NCI-H2196 (cell line): Measurements from ENCODE around the gene TBL3.
"Not testable (repeated sequence)": the region's sequence is repeated elsewhere in the genome, so short reads cannot be mapped to it uniquely, and the experiment has no call there.

ENCODE experiments used
- DNase-seq: peaks from one replicate; lab custom pipeline; 2025; ENCODE audit not compliant: unreplicated experiment; lab: John Stamatoyannopoulos, UW

Gene TBL3

DNA sequence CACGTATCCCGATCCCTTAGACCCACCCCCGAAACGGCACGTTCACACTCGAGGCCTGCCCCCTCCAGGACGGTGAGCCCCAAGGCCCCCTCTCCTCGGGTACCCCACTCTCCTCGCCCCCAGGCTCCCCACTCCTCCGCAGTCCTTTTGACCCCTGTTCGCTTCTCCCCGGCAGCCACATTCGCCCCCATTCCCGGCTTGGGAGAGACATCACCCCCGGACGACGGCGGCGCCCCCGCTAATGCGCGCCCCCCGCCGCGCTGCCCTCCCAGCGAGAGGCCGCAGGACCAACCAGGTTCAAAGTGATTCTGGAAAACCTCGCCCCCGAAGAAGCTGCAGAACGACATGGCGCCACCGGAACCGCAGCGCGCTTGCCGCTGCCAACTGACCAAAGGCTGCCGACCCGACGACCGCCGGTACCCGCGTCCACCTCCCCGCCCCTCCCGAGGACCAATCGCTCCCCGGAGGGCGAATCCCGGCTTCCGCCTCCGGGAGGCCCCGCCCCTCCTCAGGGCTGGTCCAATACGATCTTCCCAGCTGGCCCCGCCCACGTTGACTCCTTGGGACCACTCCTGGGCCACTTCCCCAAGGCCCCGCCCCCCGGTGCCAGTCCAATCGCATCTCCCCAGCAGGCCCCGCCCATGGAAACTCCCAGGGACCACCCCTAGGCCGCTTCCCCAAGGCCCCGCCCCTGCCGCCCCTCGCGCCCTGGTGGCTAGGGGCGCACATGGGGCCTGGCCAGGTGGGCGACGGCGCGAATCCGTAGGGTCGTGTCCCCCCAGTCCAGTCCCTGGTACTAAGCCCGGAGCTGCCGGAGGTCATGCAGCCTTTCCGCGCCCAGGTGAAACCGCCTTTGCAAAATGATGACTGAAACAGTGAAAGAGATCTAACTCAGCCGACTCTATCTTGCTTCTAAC lies 28.8 kb upstream of the TBL3 start, which contains the start of gene MSRB1:
MSRB1 (minus strand) TSS at position 390 of the 917 bp plus-strand sequence; CDS start at position 347, 43 bp downstream.
- peak; percentile 100 for DNase-seq

DNA sequence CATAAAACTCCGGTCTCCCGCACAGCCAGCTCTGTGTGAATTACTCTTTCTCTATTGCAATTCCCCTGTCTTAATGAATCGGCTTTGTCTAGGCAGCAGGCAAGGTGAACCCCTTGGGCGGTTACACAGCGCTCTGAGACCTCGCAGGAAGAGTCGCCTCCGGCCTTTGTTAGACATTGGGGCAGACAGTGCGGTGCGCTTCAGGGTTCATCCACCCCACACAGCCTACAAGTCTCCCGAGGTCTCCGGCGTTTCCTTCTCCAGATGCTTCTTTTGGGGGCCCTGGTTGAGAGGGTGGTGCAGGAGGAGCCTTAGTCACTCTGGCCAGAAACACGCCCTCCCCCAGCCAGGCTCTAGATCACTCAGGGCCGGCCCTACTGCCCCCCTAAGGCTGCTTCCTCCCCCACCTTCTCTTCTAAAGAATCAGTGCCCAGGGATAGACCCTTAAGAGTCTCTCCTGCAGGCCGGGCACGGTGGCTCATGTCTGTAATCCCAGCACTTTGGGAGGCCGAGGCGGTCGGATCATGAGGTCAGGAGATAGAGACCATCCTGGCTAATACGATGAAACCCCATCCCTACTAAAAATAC lies 27.1 kb upstream of the TBL3 start:
- no peak for DNase-seq

DNA sequence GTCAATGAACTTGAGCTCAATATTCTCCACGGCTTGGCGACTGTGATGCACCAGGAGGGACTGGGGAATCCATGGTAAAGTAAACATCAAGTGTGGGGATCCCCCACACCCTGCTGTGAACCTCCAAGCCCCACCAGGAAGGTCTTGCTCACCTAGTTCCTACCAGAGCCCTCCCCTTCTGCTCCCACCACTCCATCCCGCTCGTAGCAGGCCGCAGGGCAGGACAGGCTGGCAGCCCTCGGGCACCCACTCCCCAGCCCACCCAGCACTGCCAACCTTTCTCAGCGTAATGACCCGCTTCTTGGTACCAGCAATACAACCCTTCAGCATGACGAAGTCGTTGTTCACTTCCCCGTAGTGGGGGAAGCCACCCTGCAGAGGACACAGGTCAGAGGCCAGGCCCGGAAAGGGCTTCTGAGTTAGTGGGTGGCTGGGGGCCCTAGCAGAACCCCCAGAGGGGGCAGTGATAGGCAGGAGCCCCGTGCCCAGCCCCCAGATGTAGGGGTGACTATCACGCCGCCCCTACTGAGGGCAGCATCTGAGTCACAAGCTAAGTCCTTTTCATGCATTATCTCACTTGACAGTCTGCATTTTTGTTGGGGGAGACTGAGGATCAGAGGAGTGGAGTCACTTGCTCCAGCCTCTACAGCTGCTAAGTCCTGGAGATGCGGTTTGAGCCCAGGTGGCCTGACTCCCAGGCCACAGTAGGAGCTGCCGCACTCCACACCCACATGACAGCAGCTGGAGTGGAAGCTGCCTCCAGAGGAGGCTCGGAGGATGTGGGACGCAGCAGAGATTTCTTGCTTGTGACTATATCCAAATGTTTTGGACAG lies 26.1 kb upstream of the TBL3 start:
- no peak for DNase-seq

DNA sequence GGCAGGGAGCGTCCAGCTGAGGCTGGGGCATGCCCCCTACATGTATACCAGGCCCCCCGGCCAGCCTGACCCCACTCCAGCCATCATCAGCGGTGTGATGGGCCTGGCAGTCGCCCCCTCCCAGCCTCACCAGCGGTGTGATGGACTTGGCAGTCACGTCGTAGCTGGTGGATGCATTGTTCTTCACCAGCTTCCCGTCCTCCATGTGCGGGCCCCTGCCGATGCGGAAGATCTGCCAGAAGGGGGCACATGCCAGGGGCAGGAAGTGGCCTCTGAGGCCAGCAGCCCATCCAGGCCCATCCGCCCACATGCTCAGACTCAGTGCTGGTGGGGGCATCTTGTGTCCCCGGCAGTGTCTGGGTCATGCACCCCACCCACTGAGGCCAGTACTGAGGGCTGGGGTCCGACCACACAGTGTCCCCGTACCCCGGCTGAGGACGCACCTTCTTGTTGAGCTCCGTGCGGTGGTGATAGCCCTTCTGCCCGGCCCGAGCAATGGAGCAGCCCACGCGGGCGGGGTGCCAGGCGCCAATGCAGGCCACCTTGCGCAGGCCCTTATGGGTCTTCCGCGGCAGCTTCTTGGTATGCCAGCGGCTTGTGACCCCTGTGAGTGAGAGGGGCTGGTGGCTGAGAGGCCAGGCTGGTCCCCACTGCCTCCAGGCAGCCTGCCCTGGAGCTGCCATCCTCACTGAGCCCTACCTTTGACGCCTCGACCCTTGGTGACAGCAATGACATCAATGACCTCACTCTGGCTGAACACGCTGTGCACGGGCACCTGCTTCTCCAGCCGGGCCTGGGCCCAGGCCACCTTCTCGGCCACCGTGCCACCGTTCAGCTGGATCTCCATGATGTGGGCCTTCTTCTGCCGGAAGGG lies 25.1 kb upstream of the TBL3 start:
- DNase-seq: no peak

DNA sequence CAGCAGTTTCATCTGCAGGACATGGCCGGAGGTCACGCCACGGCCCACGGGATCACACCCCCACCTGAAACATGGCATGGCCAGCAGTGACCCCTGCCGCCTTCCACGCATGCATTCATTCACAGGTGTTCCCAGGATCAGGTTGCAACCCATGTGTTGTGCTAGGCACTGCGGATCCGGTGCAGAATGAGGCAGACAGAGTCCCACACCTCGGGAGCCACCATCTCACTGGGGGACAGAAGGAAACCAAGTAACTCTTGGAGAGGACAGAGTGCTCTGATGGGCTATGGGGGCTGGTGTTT lies 24.5 kb upstream of the TBL3 start:
- DNase-seq: no peak

DNA sequence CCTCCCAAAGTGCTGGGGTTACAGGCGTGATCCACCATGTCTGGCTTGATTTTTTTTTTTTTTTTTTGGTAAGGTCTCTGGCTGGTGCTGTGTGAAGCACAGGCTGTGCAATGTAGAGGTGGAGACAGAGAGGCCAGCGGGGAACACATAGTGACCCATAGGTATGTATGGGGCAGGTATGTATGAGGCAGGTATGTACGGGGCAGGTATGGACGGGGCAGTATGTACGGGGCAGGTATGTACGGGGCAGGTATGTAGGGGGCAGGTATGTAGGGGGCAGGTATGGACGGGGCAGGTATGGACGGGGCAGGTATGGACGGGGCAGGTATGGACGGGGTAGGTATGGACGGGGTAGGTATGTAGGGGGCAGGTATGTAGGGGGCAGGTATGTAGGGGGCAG lies 22.3 kb upstream of the TBL3 start:
- DNase-seq: no peak

DNA sequence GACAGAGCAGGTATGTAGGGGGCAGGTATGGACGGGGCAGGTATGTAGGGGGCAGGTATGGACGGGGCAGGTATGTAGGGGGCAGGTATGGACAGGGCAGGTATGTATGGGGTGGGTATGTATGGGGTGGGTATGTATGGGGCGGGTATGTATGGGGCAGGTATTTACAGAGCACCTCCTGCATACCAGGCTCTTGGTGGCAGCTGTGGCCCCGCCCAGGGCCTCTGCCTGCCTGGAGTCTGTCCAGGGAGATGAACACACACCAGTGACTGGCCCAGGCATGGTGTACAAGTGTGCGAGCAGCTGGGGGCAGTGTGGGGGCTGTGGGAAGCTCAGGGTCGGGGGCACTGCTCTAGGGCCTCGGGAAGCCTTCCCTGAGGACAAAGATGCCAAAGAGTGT lies 21.8 kb upstream of the TBL3 start:
- no peak for DNase-seq

DNA sequence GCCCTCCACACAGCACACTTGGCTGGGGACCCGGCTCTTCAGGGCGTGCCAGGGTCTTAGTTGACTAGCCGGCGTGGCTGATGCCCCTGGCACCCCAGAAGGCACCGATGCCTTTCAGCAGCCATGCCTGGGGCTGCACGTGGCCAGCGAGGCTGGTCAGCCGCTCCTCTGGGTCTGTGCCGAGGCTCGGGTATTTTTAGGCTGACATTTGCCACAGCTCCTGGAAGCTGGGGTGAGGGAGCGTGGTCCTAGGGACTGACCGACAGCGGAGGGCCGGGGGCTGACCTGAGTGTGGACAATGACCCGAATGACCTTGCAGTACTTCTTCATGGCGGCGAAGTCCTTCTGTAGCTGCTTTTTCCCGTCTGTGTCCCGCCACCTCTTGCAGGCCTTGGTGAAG lies 21.3 kb upstream of the TBL3 start:
- DNase-seq: no peak

DNA sequence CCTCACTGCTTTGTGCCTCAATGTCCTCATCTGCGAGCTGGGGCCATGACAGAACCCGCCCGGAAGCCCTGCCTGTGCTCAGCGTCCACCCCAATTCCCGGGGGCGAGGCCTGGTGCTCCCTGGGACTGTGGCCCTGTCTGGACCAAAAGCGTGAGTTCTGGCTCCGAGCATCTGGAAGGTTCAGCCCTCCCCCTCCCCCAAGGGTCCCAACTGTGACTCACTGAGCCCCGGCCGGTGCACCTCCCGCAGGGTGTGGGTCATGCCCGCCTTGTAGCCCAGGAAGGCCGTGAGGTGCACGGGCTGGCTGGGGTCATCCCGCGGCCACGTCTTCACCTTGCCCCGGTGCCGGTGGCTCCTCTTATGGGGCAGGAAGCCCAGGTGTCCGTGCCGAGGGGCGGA lies 18.1 kb upstream of the TBL3 start:
- DNase-seq: no peak

DNA sequence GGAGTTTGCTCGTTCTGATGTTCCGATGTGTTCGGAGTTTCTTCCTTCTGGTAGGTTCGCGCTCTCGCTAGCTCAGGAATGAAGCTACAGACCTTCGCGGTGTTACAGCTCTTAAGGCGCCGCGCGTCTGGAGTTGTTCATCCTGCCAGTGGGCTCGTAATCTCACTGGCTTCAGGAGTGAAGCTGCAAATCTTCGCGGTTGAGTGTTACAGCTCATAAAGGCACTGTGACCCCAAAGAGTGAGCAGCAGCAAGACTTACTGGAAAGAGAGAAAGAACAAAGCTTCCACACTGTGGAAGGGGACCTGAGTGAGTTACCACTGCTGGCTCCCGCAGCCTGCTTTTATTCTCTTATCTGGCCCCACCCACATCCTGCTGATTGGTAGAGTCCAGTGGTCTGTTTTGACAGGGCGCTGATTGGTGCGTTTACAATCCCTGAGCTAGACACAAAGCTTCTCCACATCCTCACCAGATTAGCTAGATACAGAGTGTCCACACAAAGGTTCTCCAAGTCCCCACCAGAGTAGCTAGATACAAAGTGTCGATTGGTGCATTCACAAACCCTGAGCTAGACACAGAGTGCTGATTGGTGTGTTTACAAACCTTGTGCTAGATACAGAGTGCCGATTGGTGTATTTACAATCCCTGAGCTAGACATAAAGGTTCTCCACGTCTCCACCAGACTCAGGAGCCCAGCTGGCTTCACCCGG lies 14.3 kb upstream of the TBL3 start:
- not testable (repeated sequence) for DNase-seq

DNA sequence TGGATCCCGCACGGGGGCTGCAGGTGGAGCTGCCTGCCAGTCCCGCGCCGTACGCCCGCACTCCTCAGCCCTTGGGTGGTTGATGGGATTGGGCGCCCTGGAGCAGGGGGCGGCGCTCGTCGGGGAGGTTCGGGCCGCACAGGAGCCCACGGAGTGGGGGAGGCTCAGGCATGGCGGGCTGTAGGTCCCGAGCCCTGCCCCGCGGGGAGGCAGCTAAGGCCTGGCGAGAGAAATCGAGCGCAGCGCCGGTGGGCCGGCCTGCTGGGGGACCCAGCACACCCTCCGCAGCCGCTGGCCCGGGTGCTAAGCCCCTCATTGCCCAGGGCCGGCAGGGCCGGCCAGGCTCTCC lies 13.7 kb upstream of the TBL3 start:
- not testable (repeated sequence) for DNase-seq

DNA sequence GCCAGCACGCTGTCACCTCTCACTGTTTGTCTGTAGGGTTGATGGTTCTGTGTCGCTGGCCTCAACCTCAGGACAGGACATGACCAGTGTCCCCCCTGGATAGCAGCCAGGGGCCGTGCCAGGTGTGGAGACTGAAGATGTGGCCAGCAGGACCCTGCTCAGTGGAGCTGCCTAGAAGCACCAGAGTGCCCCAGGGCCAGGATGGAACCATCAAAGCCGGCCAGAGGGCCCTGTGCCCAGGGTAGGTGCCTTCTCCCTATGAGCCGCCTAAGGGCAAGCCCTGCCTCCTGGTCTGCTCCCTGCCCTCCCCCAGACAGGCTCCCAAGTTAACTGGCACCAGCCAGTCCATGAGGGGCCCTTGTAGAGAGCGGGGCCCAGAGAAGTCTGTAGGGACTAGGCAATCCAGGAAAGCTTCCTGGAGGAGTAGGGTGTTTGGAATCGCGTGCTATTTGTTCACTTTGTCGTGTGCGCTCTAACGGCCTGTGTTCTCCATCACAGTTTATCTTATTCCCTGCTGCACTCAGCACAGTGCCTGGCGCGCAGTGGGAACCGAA lies 13.1 kb upstream of the TBL3 start:
- no peak for DNase-seq

DNA sequence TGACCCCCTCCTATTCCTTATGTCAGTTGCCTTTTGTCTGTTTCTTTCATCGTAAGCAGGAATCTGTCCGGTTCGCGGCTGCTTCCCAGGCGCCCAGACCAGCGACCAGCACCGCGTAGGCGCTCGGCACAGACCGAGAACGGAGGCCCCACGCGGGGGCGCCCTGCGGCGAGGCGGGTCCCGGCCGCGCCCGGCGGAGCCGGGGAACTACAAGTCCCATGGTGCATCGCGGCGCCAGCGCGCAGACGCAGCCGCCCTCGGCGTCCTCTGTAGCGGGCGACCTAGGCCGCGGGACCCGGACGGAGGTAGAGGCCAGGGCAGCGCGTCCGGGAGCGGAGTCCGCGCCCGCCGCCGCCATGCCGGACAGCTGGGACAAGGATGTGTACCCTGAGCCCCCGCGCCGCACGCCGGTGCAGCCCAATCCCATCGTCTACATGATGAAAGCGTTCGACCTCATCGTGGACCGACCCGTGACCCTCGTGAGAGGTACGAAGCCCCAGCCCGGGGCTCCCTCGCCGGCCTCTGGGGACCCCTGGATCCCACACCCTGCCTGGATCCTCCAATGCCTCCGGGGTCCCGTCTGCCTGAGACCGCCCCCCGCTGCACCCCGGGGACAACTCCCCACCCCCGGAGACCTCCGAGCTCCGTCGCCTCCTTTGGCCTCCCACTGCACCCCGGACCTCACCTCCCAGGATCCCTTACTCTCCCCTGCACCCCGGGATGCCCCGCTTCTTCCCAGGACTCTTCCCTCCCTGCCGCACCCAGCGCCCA lies 12.4 kb upstream of the TBL3 start, which contains the start of gene NDUFB10:
NDUFB10 (plus strand) TSS at position 270 of the 771 bp plus-strand sequence; CDS start at position 357, 87 bp downstream.
- peak; percentile 92 for DNase-seq

DNA sequence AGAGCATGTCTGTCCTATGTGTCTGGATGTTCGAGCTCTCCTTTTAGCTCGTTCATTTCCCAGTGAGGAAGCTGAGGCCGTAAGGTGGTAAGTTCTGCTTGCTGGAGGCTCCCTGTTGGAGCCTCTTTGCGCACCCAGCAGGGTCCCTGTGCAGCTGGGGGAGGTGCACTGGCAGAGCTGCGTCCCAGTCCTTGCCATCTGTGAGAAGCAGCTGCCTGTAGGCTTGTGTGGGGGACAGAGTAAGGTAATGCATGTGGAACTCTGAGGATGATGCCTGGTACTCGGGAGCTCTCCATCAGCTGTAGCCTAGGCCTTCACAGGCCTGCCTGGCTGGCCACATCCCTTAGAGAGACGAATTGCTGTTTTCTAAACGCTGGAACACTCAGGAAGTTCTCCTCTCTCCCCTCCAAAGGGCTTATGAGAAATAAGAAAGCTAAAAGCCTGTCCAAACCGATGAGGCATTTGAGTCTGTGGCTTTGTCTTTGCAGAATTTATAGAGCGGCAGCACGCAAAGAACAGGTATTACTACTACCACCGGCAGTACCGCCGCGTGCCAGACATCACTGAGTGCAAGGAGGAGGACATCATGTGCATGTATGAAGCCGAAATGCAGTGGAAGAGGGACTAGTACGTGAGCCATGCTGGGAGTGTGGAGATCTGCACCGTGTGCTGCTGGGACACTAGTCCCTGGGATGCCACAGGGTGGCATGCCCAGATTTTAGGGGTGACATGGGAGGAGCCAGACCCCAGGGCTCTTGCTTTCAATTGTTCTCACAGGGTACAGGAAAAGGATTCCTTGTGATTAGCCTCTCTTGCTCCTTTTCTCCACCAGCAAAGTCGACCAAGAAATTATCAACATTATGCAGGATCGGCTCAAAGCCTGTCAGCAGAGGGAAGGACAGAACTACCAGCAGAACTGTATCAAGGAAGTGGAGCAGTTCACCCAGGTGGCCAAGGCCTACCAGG lies 10.9 kb upstream of the TBL3 start:
- no peak for DNase-seq

DNA sequence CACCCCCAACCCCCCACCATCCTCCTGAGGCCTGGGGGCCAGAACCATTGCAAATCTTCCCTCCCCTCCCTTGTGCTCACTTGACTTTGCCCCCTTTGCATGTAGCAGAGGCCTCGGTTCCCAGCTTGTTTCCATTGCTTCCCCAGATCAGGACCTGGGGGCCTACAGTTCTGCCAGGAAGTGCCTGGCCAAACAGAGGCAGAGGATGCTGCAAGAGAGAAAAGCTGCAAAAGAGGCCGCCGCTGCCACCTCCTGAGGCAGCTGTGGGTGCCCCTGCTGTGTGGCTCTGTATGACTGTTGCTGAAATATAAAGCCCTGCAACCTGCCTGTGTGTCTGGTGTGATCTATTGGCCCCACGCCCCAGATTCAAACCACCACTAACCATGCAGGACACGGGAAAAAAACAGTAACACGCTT lies 10.2 kb upstream of the TBL3 start:
- DNase-seq: no peak

DNA sequence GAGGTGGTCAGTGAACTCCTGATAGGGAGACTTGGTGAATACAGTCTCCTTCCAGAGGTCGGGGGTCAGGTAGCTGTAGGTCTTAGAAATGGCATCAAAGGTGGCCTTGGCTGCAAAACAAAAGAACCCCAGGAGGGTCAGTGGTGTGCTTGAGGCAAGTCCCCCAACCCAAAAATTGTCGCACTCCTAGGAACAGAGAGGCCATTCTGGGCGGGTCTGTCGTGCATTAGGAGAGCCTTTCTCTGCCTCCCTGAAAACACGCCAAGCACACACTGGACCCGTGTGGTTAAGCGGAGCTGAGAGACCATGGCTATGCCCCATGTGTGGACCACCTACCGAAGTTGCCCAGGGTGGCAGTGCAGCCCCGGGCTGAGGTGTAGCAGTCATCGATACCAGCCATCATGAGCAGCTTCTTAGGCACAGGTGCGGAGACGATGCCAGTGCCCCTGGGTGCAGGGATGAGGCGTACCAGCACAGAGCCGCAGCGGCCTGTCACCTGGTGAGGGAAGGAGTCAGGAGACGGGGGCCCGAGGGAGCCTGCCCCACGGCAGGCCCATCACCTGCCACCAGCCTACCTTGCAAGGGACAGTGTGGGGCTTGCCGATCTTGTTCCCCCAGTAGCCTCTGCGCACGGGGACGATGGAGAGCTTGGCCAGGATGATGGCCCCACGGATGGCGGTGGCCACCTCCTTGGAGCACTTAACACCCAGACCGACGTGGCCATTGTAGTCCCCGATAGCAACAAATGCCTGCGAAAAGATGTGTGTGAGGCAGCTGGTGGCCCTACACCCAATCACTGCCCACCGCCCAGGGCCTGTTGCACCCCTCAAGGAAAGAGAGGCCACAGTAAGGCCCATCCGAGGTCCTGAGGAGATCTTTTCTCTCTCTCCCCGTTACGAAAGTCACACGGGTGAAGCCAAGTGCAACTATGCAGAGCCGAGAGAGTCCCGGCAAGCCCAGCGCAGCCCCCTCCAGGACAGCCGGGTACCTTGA lies 9.4 kb upstream of the TBL3 start:
- not testable (repeated sequence) for DNase-seq
